Mesenteric fat pad (tissue), 1 donor: ENCODE data around the gene FAM149B1. TPM values are rescaled to one million over a fixed set of nuclear protein-coding genes. Genes with fewer than 3 reads are reported as not detected.
A peak's percentile ranks its signal among the peaks of the same experiment; 100 is the strongest.
"Not testable (repeated sequence)": the region's sequence is repeated elsewhere in the genome, so short reads cannot be mapped to it uniquely, and the experiment has no call there.

ENCODE experiments used
- DNase-seq: peaks from one replicate; pipeline ENCODE4 v3.0.0-alpha.2; 2020; ENCODE audit warnings: low spot score
- total RNA-seq: library from RNA; stranded (reverse); fragmentation: NEBNext Ultra II Directional; extraction: Animal tissue kit (Norgen Biotek cat#: 25700); gene quantifications from one replicate; pipeline ENCODE4 v1.2.1, GENCODE V29; 2021
- donor health status: DM: yes; HTN: yes; CAD: no.

The FAM149B1 gene
- total RNA-seq, 1 donor from 2014 or later = 18.1 TPM

GRCh38 chr10:73229567-73229966, 61.6 kb downstream of the FAM149B1 start:
- DNase-seq = no peak

- no peak for DNase-seq
These were observed 65.0 kb downstream of the FAM149B1 start for GRCh38 chr10:73232887-73233286.

GRCh38 chr10:73233883-73234282, 66.0 kb downstream of the FAM149B1 start:
- no peak for DNase-seq

- DNase-seq = no peak
These were observed 66.8 kb downstream of the FAM149B1 start for GRCh38 chr10:73234695-73235094.

GRCh38 chr10:73238990-73239566, 71.2 kb downstream of the FAM149B1 start:
- no peak for DNase-seq

GRCh38 chr10:73239908-73240307, 72.0 kb downstream of the FAM149B1 start:
- DNase-seq = no peak

GRCh38 chr10:73244866-73245477, 77.1 kb downstream of the FAM149B1 start:
- no peak for DNase-seq

- no peak for DNase-seq
These were observed 78.4 kb downstream of the FAM149B1 start for GRCh38 chr10:73246322-73246645.

- peak; percentile 99 for DNase-seq
These were observed 79.0 kb downstream of the FAM149B1 start, which contains the start of gene DNAJC9 for GRCh38 chr10:73246646-73247508. DNAJC9 (minus strand) TSS chr10:73247255; CDS start chr10:73247189, 66 bp downstream.

- no peak for DNase-seq
These were observed 79.8 kb downstream of the FAM149B1 start for GRCh38 chr10:73247509-73248258.

GRCh38 chr10:73248259-73248724, 80.4 kb downstream of the FAM149B1 start:
- no peak for DNase-seq

GRCh38 chr10:73251683-73252444, 83.9 kb downstream of the FAM149B1 start:
- no peak for DNase-seq

GRCh38 chr10:73252445-73253224, 84.7 kb downstream of the FAM149B1 start, which contains the start of gene MRPS16:
MRPS16 (minus strand) TSS chr10:73252644; CDS start chr10:73252482, 162 bp downstream.
- peak; percentile 94 for DNase-seq

GRCh38 chr10:73253225-73253555, 85.3 kb downstream of the FAM149B1 start:
- DNase-seq = no peak

- not testable (repeated sequence) for DNase-seq
These were observed 90.7 kb downstream of the FAM149B1 start for GRCh38 chr10:73258612-73259011.

GRCh38 chr10:73261362-73261995, 93.6 kb downstream of the FAM149B1 start:
- DNase-seq = no peak

GRCh38 chr10:73262105-73262730, 94.3 kb downstream of the FAM149B1 start:
- no peak for DNase-seq

GRCh38 chr10:73262880-73263555, 95.1 kb downstream of the FAM149B1 start:
- no peak for DNase-seq
